NCI-H510A (cell line): Measurements from ENCODE around the gene COL26A1.
"Not testable (repeated sequence)": the region's sequence is repeated elsewhere in the genome, so short reads cannot be mapped to it uniquely, and the experiment has no call there.

Source experiments
- DNase-seq: peaks from one replicate; lab custom pipeline; 2025; lab: John Stamatoyannopoulos, UW

The COL26A1 gene

DNA sequence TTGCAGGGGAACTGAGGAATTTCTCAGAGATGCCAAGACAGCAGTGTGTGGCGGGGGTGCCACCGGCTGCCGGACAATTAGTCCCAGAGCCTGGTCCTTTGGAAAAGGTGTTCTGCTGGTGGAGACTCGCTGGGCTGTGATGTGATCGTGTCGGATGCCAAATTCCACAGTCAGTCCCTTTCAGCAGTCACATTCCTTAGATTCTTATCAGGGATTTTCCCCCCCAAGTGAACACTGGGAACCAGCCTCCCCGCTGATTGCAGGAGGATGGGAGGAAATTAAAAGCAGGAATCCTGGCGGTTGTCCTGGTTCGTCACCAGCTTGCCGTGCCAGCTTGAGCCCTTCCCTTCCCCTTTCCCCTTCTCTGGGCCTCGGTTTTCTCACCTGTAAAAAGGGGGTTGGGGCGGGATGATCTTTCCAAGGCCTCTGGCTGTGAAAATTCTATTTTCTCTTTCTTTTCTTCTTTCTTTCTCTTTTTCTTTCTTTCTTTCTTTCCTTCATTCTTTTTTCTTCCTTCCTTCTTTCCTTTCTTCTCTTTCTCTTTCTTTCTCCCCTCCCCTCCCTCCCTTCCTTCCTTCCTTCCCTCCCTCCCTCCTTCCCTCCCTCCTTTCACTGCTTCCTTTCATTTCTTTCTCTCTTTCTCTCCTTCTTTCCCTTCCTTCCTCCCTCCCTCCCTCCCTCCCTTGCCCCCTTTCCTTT is 39.6 kb downstream of the COL26A1 start:
- DNase-seq: no peak

DNA sequence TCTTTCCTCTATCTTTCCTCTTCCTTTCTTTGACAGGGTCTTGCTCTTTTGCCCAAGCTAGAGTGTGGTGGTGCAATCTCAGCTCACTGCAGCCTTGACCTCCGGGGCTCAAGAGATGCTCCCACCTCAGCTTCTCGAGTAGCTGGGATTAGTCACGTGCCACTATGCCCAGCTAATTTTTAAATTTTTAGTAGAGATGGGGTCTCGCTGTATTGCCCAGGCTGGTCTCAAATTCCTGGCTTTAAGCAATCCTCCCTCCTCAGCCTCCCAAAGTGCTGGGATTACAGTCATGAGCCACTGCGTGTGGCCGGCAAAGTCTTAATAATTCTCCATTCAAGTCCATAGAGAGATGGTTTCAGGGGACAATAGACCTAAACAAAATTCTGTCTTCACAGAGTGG is 40.2 kb downstream of the COL26A1 start:
- no peak for DNase-seq

DNA sequence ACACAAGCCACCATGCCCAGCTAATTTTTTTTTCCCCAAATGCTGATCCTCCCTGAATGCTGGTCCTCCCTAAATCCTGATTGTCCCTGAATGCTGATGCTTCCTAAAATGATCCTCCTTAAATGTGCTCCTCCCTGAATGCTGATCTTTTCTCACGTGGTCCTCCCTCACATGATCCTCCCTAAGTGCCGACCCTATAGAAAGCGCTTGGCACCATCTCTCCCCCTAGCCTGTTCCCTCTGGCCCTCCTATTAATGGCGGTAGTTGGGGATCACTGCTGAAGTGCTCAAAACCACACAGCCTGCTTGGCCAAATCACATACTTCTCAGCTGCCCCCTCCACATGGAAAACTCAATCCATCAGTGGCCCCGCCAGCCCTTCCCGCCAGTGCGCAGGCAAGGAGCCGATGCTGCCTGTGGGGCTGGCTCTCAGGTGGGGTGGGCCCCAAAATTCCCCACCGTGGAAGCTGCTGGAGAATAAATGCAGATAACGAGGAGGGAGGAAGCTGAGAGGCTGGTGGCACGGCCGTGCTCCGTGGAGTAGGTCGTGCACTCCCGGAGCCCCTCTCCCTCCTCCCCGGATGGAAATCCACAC is 42.9 kb downstream of the COL26A1 start:
- DNase-seq: no peak

DNA sequence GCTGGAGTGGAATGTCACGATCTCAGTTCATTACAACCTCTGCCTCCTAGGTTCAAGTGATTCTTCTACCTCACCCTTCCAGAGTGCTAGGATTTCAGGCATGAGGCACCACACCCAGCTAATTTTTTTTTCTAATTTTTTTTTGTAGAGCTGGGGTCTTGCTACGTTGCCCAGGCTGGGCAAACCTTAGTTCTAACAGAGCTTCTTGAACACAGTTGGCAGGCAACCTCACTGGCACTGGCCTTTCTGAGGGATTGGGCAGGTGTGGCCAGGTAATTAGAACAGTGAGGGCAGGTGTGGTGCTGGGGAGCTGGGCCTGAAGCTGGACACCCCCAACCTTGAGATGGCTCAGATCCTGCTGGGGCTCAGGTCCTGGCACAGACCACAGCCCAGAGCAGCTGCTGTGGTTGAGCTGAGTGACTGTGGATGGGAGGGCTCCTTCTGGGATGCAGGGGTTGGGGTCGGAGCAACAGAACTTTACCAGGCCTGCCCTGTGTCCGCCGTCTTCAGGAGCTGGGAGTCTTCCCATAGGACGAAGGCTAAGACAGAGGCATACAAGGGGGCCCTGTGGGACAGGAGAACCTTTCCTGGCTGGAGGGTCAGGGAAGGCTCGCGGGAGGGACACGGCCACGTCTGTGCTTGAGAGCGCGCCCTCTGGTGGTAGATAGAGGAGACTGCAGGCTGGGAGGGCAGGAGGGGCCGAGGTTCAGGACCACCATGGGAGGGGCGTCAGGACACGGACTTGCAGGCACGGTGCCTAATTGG is 48.2 kb downstream of the COL26A1 start:
- no peak for DNase-seq

DNA sequence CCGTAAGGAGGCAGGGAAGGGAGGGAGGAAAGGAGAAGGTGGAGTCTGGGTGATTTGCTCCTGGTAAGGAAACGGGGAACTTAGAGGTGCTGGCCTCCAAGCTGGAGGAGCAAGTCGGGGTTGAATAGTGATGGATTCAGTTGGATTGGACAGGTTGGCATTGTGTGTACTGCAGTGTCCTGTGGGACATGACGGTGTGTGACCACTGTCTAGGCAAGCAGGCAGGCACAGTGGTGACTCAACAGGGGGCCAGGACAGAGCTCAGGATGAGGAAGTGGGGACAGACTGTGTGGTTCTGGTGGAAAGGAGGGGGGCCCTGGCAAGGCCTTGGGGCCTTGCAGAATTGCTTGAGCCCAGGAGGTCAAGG is 48.8 kb downstream of the COL26A1 start:
- no peak for DNase-seq

DNA sequence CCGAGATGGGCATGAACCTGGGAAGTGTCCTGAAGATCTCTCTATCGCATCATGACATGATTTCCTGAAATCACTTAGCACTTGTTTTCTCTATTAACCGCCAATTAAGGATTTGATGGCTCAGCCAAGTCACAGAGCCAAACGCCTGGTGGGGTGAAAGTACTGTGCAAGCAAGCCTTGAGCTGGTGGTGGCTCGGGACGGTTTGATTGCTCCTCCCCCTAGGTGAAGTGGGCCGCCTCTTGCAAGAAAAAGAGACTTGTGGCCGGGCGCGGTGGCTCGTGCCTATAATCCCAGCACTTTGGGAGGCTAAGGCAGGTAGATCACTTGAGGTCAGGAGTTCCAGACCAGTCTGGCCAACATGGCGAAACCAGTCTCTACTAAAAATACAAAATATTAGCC is 50.3 kb downstream of the COL26A1 start:
- DNase-seq: no peak

DNA sequence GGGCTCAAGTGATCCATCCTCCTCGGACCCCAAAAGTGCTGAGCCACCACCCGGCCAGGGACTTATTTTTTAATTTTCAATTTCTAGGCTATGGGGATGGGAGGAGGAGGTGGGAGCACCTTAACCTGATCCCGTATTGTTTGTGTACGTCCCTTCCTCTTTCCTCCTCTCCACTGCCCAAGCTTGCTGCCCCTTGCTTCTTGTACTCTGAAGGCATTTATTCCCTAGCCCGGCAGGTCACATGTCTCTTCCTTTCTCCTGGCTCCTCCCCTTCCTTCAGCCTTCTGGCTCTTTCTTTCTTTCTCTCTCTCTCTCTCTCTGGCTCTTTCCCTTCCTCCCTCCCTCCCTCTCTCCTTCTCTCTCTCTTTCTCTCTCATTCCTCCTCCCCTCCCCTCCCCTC is 56.0 kb downstream of the COL26A1 start:
- no peak for DNase-seq

DNA sequence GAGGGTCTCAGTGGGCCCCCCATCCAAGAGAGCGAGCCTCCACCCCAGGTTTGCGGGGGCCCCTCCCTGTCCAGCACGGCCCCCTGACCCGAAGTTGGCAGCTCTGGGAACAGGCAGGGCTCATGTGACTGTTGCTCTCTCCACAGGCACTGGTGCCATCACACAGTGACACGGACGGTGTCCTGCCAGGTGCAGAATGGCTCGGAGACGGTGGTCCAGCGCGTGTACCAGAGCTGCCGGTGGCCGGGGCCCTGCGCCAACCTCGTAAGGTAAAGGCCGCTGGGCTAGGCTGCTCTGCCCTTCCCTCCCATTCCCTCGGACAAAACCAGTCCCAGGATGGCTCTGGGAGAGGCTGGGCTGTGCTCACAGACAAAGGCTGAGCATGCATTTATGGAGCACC is 57.2 kb downstream of the COL26A1 start:
- no peak for DNase-seq

DNA sequence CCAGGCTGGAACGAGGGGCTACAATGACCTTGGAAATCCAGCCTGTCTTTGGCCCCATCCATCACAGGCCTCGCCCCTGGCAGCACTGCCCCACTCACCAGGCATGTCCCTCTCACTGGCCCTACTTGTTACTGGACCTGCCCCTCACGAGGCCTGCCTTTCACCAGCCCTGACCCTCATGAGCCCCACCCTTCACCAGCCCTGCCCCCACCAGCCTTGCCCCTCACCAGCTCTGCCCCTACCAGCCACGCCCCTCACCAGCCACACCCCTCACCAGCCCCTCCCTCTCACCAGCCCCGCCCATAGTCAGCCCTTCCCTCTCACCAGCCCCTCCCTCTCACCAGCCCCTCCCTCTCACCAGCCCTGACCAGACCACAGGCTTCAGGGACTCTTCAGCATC is 57.8 kb downstream of the COL26A1 start:
- no peak for DNase-seq

DNA sequence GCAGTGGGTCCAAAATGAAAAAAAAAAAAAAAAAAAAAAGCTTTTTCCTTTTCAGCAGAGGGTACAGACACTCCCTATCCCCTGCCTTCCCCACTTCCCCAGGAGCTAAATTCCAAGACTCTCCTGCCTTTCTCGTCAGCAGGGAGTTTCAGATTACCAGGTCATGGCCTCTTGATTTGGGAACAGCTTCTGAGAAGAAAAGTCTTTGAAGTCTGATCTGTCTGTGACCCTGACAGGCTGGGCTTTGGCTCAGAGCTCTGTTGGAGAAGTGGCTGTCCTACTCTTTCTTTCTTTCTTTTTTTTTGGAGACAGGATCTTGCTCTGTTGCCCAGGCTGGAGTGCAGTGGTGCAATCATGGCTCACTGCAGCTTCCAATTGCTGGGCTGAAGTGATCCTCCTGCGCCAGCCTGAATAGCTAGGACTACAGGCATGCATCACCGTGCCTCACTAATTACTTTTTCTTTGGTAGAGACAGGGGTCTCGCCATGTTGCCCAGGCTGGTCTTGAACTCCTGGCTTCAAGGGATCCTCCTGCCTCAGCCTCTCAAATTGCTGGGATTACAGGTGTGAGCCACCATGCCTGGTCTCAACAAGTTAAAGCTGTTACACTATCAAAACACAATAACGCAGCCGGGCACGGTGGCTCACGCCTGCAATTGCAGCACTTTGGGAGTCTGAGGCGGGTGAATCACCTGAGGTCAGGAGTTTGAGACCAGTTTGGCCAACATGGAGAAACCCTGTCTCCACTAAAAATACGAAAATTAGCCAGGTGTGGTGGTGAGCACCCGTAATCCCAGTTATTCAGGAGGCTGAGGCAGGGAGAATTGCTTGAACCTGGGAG is 59.9 kb downstream of the COL26A1 start:
- DNase-seq: no peak

DNA sequence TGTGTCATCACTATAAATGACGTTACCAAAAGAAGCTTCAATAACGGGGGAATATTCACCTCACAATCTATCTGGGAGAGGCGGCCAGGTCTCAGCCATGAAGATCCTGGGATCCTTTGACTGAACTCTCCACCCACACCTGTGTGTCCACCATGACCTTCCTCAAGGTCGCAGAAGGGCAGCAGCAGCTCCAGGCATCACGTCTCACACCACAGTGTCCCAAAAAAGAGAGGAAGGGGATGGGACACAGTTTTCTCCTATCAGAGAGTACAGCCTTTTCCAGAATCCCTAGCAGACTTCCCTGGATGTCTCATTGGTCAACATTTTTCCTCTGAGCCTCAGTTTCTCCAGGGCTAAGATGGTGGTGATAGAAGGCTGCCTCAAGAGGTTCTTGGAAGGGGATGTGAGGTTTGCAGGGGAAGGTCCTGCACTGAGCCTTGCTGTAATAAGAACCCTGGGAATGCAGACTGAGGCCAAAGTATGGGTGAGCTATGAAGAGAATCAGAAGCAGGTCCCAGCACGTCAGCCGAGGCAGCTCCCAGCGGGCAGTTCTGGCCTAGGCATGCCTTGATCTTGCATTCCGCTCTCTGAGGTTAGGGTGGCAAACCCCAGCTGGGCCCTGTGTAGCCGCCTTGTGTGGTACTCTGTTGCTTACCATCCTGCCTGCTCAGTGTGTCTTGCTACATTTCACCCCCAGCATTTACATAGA is 63.8 kb downstream of the COL26A1 start:
- DNase-seq: no peak

DNA sequence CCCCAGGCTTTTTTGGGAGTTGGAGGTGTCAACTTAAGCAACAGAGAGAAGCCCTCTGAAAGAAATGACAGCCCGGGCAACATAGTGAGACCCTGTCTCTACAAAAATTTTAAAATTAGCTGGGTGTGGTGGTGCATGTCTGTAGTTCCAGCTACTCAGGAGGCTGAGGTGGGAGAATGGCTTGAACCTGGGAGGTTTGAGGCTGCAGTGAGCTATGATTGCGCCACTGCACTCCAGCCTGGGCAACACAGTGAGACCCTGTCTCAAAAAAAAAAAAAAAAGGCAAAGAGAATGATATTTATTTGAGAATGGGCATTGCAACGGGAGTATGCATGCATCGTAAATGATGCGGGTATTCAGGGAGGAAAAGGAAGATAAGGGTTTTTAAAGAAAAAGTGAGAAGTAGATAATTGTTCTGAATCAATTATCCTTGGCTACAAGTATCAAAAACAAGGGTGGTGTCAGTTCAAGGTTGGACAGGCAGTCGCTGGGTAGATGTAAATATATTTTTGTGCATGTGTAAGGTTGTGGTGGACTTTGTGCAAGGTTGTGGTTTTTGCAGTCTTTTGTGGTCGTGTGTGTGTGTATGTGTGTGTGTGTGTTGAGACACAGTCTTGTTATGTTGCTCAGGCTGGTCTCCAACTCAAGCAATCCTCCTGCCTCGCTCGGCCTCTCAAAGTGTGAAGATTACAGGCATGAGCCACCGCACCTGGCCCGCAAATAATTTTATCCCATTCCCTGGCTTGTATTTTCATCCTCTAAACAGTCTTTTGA is 65.6 kb downstream of the COL26A1 start:
- DNase-seq: no peak

DNA sequence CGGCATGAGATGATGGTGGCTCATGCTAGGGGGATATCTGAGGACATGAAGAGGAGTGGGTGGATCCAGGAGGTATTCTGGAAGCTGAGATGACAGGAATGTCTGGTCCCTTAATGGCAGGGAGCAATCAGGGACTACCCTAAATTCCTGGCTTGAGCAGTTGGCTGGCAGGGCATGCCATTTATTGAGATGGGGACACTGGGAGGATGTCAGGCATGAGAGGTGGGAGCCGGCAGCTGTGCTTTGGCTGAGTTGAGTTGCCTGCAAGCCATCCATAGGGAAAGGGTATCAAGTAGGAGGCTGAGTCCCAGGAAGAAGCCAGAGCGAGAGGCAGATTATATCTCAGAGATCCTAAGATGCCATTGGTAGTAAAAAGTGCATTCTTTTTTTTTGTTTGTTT is 69.6 kb downstream of the COL26A1 start:
- no peak for DNase-seq

DNA sequence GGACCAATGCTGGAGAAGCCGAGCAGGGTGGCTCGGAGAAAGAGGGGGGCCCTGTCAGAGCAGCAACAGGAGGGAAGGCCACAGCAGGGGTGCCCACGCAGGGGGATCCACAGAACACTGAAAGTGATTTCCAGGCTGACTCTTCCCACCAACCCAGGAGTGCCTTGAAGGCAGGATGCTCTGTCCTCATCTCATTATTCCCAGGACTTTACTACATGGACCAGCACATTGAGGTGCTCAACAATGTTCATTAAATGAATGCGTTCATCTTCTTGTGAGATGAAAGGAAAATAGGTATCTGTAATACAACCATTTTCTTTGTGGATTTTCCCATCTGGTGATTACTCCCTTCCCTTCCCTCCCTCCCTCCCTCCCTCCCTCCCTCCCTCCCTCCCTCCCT is 71.0 kb downstream of the COL26A1 start:
- DNase-seq: no peak

DNA sequence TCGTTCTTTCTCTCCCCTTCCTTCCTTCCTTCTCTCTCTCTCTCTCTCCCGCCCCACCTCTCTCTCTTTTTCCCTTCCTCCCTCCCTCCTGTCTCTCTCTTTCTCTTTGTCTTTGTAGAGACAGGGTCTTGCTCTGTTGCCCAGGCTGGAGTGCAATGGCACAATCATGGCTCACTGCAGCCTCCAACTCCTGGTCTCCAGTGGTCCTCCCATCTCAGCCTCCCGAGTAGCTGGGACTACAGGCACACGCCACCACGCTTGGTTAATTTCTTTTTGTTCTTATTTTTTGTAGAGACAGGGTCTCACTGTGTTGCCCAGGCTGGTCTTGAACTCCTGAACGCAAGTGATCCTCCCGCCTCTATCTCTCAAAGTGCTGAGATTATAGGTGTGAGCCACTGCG is 71.5 kb downstream of the COL26A1 start:
- DNase-seq: not testable (repeated sequence)

DNA sequence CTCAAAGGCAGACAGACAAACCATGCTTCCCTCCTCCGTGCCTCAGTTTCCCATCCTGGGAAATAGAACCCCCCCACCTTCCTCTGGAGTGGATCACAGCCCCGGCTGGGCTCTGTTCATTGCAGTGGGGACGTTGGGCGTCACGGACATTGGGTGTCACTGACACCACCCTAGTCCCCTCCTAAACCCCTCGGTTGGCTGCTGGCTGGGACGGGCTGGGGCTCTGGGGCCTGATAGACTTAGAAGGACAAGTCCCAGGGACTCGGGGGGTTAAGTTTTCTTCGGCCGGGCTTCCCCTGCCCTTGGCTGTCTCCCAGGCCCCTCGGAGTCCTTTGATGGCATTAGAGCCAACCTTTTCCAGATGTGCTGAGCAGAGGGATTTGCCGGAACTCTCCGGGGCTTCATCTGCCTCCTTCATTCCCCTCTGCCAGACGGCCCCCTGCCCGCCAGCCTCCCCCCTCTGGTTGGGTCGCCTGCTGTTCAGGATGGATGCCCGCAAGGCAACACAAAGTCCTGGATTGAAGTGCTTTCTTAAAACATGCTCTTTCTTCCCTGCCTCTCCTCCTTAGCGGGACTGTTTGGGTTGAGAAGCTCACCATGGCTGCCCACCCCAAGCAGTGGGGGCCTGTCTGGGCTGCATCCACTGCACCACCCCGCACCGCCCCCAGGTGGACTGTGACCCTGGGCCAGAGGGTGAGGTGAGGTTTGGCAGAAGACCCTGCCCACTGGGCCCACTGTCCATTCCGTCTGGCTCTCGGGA is 73.0 kb downstream of the COL26A1 start:
- DNase-seq: no peak

DNA sequence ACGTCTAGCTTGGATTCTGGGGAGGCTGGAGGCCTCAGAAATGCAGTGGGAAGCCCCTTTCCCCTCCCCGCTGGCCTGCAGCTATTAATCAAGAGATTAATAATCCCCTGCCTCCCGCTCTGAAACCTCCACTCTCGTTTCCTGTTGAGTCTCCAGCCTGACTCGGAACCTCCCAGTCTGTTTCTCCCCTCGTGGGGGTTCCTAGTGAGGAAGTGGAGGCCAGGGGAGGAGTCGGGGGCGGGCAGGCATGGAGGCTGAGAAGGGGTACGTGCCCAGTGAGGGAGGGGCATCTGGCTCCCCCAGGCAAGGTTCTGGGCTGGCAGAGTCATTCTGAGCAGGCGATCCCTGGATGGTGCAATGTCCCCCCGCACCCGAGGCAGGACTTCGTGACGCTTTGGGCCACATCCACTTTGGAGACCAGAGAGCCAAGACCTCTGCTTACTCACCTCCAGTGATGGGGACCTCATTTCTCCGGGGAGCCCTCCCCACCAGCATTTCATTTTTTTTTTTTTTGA is 73.6 kb downstream of the COL26A1 start:
- DNase-seq: no peak

DNA sequence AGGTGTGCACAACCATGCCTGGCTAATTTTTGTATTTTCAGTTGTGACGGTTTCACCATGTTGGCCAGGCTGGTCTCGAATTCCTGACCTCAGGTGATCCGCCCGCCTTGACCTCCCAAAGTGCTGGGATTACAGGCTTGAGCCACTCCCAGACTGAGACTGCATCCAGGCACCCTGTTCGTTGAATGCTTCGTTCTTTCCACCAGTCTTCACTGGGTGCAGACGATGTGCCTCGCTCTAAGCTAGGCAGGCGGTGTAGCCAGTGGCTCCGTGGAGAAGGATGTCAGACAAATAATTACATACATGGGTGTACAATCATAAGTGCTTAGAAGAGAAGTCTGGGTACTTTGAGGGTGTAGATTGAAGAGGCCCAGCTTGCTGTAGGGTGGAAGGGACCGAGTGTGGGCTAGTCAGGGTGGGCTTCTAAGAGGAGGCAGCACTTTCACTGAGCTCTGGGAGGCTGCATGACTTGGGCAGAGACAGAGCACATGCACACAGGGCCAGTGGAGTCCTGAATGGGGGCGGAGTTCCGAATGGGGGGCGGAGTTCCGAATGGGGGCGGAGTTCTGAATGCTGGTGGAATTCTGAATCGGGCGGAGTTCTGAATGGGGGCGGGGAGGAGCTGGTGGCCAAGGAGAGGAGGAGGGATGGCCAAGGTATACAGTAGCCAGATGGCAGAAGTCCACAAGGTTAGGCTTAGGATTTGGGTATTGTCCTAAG is 74.3 kb downstream of the COL26A1 start:
- no peak for DNase-seq

DNA sequence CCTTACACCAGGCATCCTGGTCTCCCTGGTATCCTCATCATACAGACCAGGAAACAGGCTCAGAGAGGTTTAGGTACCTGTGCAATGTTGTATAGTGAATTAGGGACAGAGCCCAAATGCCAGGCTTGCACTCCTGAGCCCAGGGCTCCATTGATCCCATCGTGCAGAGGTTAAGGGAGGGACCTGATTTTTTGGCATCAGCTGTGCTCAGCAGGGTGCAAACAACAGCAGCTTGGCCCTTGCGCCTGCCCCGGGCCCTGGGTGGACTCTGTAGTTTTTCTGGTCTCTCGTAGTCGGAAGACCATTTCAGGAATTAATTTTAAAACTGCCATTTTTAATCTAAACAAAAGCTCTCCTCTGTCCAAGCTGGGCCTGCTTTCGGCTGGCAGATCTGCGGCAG is 79.2 kb downstream of the COL26A1 start:
- DNase-seq: no peak
